NCI-H128 (cell line): ENCODE results near the gene TM4SF18.
"Not testable (repeated sequence)": the region's sequence is repeated elsewhere in the genome, so short reads cannot be mapped to it uniquely, and the experiment has no call there.

Experiments used
- DNase-seq: peaks from one replicate; lab custom pipeline; 2025; ENCODE audit not compliant: unreplicated experiment; lab: John Stamatoyannopoulos, UW

Gene TM4SF18

GRCh38 chr3:149333176-149333859 is at the start of gene TM4SF18:
Gene TM4SF18 (minus strand): TSS chr3:149333636. CDS start chr3:149333382, 254 bp downstream.
- DNase-seq, result no peak

GRCh38 chr3:149382518-149382917 is 49.1 kb upstream of the TM4SF18 start:
- DNase-seq, result no peak

GRCh38 chr3:149382101-149382467 is 48.6 kb upstream of the TM4SF18 start:
- no peak for DNase-seq

GRCh38 chr3:149381173-149382100 is 48.0 kb upstream of the TM4SF18 start:
- no peak for DNase-seq

GRCh38 chr3:149380220-149380619 is 46.8 kb upstream of the TM4SF18 start:
- DNase-seq, result not testable (repeated sequence)

GRCh38 chr3:149378478-149379309 is 45.3 kb upstream of the TM4SF18 start:
- DNase-seq, result no peak

- DNase-seq, result no peak
These were observed 44.2 kb upstream of the TM4SF18 start, which contains the start of gene TM4SF1 for GRCh38 chr3:149377408-149378364. Gene TM4SF1 (minus strand): TSS chr3:149377649. CDS start chr3:149377547, 102 bp downstream.

- no peak for DNase-seq
These were observed 43.4 kb upstream of the TM4SF18 start for GRCh38 chr3:149376718-149377407.

- no peak for DNase-seq
These were observed 42.2 kb upstream of the TM4SF18 start for GRCh38 chr3:149375501-149376196.

GRCh38 chr3:149374793-149375500 is 41.5 kb upstream of the TM4SF18 start:
- DNase-seq, result no peak

- DNase-seq, result no peak
These were observed 41.0 kb upstream of the TM4SF18 start for GRCh38 chr3:149374391-149374790.

GRCh38 chr3:149373235-149374125 is 40.0 kb upstream of the TM4SF18 start:
- DNase-seq, result no peak

GRCh38 chr3:149371723-149372114 is 38.3 kb upstream of the TM4SF18 start:
- DNase-seq, result no peak

- DNase-seq, result no peak
These were observed 37.7 kb upstream of the TM4SF18 start for GRCh38 chr3:149371001-149371722.

GRCh38 chr3:149369991-149370866 is 36.8 kb upstream of the TM4SF18 start:
- DNase-seq, result no peak
